K562 (cell line): ENCODE data around the gene PPT2. TPM values are rescaled to one million over a fixed set of nuclear protein-coding genes. Genes with fewer than 3 reads are reported as not detected.

Experiments
- ARHGAP35 ChIP-seq: fragments of 450-650 bp; IDR thresholded peaks from 2 replicates; pipeline ENCODE4 v1.6.1; 2018; ENCODE audit not compliant: partially characterized antibody
- ARID3A ChIP-seq: IDR thresholded peaks from 2 replicates; pipeline ENCODE4 v1.6.1; 2012; ENCODE audit warnings: low read depth, low read length, improper control_type of control experiment, borderline replicate concordance
- BRCA1 ChIP-seq, 2 experiments: fragments of 450-650 bp in 1 of 2; sonication (generic) in 1 of 2; formaldehyde crosslinking in 1 of 2; IDR thresholded peaks; 2 replicates each; pipeline versions ENCODE4 v1.5.0 to v1.6.1; 2017 to 2020; ENCODE audit warnings: mild to moderate bottlenecking in 1 of 2, missing genetic modification reagents in 1 of 2
- CBX5 ChIP-seq: IDR thresholded peaks from 2 replicates; pipeline ENCODE4 v1.6.1; 2014; ENCODE audit warnings: low read depth, borderline replicate concordance
- CREB5 ChIP-seq: fragments of 250-450 bp; sonication (Bioruptor Pico); IDR thresholded peaks from 2 replicates; pipeline ENCODE4 v1.5.0; 2020; ENCODE audit warnings: mild to moderate bottlenecking
- GTF2E2 ChIP-seq: fragments of 200-800 bp; sonication (Bioruptor generic); IDR thresholded peaks from 2 replicates; pipeline ENCODE4 v1.6.1; 2016; ENCODE audit warnings: missing genetic modification characterization, missing compliant biosample characterization
- HDAC2 ChIP-seq: fragments of 450-650 bp; IDR thresholded peaks from 2 replicates; pipeline ENCODE4 v1.6.1; 2016; ENCODE audit warnings: mild to moderate bottlenecking
- HMGN3 ChIP-seq: IDR thresholded peaks from 2 replicates; pipeline ENCODE4 v1.6.1; 2011; ENCODE audit warnings: borderline replicate concordance, low read depth, mild to moderate bottlenecking, mixed read lengths, low read length; ENCODE audit not compliant: insufficient read length; ENCODE audit errors: extremely low read depth
- MAX ChIP-seq: sonication (generic); formaldehyde crosslinking; IDR thresholded peaks from 2 replicates; pipeline ENCODE4 v1.9.0; 2022; ENCODE audit warnings: mild to moderate bottlenecking, missing genetic modification reagents
- MTA3 ChIP-seq: fragments of 450-650 bp; formaldehyde crosslinking; IDR thresholded peaks from 2 replicates; pipeline ENCODE4 v1.6.1; 2017; ENCODE audit warnings: mild to moderate bottlenecking, borderline replicate concordance
- NRF1 ChIP-seq, 2 experiments: fragments of 450-650 bp; IDR thresholded peaks in 1 of 2; conservative IDR thresholded peaks in 1 of 2; 2 replicates each; pipeline ENCODE4 v1.6.1; 2014; ENCODE audit warnings: mild to moderate bottlenecking in 2 of 2
- PTBP1 ChIP-seq: fragments of 200-400 bp; formaldehyde crosslinking; IDR thresholded peaks from 2 replicates; pipeline ENCODE4 v1.6.1; 2017; ENCODE audit warnings: low read depth, low read length
- SFPQ ChIP-seq: fragments of 200-400 bp; formaldehyde crosslinking; IDR thresholded peaks from 2 replicates; pipeline ENCODE4 v1.6.1; 2017; ENCODE audit warnings: mild to moderate bottlenecking, low read depth, low read length, moderate library complexity
- SIX5 ChIP-seq, 2 experiments: IDR thresholded peaks; 2 replicates each; pipeline ENCODE4 v1.6.1; 2011; ENCODE audit warnings: low read length in 2 of 2, borderline replicate concordance in 1 of 2, low read depth in 1 of 2, mild to moderate bottlenecking in 1 of 2, moderate library complexity in 1 of 2; ENCODE audit not compliant: insufficient read depth in 1 of 2
- THAP7 ChIP-seq: fragments of 250-450 bp; sonication (Bioruptor Pico); IDR thresholded peaks from 2 replicates; pipeline ENCODE4 v1.5.0; 2021
- ZFX ChIP-seq: sonication (generic); formaldehyde crosslinking; IDR thresholded peaks from 2 replicates; pipeline ENCODE4 v1.8.0; 2022; ENCODE audit warnings: mild to moderate bottlenecking, missing genetic modification reagents, moderate library complexity
- ZNF512 ChIP-seq: IDR thresholded peaks from 2 replicates; pipeline ENCODE4 v1.6.1; 2016; ENCODE audit warnings: missing genetic modification characterization, missing compliant biosample characterization
- ZNF717 ChIP-seq: fragments of 250-450 bp; sonication (Bioruptor Pico); IDR thresholded peaks from 2 replicates; pipeline ENCODE4 v1.5.0; 2021
- polyA plus RNA-seq, 8 experiments: library from polyadenylated mRNA; depleted of rRNA in 4 of 8; stranded (reverse) in 5 of 8; unstranded in 3 of 8; fragments of >200 nt; fragmentation: Nextera tagmentation in 2 of 8; fragmentation: Illumina TruSeq in 1 of 8; extraction: Ambion mirVana in 2 of 8; extraction: Trizol in 1 of 8; gene quantifications; 2 replicates each; pipeline versions ENCODE4 v1.2.1 to v1.2.3, GENCODE V29; 2011 to 2014; ENCODE audit warnings: inconsistent platforms in 1 of 8, missing spikeins in 1 of 8
- total RNA-seq, 7 experiments: library from RNA; depleted of rRNA in 6 of 7; stranded (reverse); fragments of >200 nt in 6 of 7; fragmentation: Illumina TruSeq in 2 of 7; extraction: Trizol in 2 of 7; gene quantifications; 2 replicates each; pipeline versions ENCODE4 v1.2.1 to v1.2.3, GENCODE V29; 2011 to 2021; ENCODE audit warnings: low replicate concordance in 1 of 7

Gene PPT2
- total and polyA plus RNA-seq, 9 of the 15 experiments (the other 6 are each of a cell fraction or from before 2014, with no cell fraction given) = 27.4 to 98.8 (median 69.9) TPM

- TF ChIP-seq SIX5 (IDR thresholded peaks at IDR 0.05; ENCODE audit: borderline replicate concordance in 1 of 2, insufficient read depth in 1 of 2, low read depth in 1 of 2, low read length in 2 of 2) = no peak
- no peak for TF ChIP-seq THAP7 (CRISPR knock-in tag)
- TF ChIP-seq CREB5 (CRISPR knock-in tag) = no peak
- TF ChIP-seq SFPQ = no peak
- TF ChIP-seq CBX5 = no peak
- no peak for TF ChIP-seq PTBP1
- TF ChIP-seq ARHGAP35 = no peak
- TF ChIP-seq ZFX (CRISPR knock-in tag) = no peak
- no peak for TF ChIP-seq BRCA1 (IDR thresholded peaks at IDR 0.05)
- TF ChIP-seq BRCA1 (CRISPR knock-in tag; IDR thresholded peaks at IDR 0.05) = no peak
- no peak for TF ChIP-seq HDAC2
- TF ChIP-seq MAX (CRISPR knock-in tag) = no peak
- TF ChIP-seq NRF1 (conservative IDR thresholded peaks at IDR 0.05 in 1 of 2, IDR thresholded peaks at IDR 0.05 in 1 of 2) = no peak
- peak; percentile 34; the same call in 1 of the 2 replicates for TF ChIP-seq ZNF512 (tag)
- no peak for TF ChIP-seq MTA3
- TF ChIP-seq ZNF717 = no peak
- no peak; the same call in 1 of the 2 replicates for TF ChIP-seq GTF2E2
- no peak; the same call in 1 of the 2 replicates for TF ChIP-seq ARID3A
- no peak for TF ChIP-seq HMGN3
These were observed 975 bp upstream of the PPT2 start (continued) for GRCh38 chr6:32152769-32153563.
